Measurements from ENCODE around the gene MT1B.

DNA sequence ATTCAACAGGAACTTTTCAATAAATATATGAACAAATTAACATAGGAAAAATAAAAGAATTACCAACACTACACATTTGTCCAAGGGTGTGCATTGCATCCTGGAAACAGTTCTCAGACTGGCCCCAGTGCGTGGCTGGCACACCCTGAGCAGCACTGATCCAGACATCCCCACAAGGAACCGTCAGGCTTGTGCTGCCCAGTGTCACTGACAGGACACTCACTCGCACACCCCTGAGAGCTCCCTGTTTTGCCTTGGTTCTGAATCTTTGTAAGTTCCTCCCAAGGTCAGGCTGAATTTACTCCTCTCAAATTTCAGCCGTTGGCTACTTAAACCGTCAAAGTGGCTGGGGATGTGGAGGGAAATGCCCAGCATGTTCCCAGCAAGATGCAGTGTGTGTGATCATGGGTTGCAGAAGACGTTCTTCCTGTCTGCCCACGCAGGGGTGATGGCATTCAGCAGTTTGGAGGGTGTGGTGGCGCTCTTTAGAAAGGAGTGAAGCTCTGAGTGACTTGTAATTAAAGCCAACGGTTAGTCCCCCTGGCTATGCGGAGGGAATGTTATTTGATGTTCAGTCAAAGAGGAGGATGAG, 41.6 kb upstream of the MT1B start:
- no peak for TF ChIP-seq HDAC2 (IDR thresholded peaks at IDR 0.05)
- no peak for TF ChIP-seq POLR2B (IDR thresholded peaks at IDR 0.05; ENCODE audit: low read depth, partially characterized antibody)
- no peak for TF ChIP-seq L3MBTL2 (IDR thresholded peaks at IDR 0.05)
- no peak for TF ChIP-seq CHD2 (IDR thresholded peaks at IDR 0.05; ENCODE audit: low read depth, low read length)
- no peak for TF ChIP-seq YY1 (IDR thresholded peaks at IDR 0.05; ENCODE audit: borderline replicate concordance in 1 of 3, control insufficient read depth in 1 of 3, extremely low read depth in 1 of 3, insufficient read depth in 3 of 3, insufficient read length in 1 of 3, insufficient replicate concordance in 2 of 3, low read depth in 1 of 3, low read length in 2 of 3)
- no peak for TF ChIP-seq SRSF1 (IDR thresholded peaks at IDR 0.05; ENCODE audit: low read depth, low read length)
- no peak for TF ChIP-seq ILK (tag; IDR thresholded peaks at IDR 0.05; ENCODE audit: borderline replicate concordance, low read depth)
